Testis (tissue), 3 donors: ENCODE data around the gene MAP2K5. TPM values are rescaled to one million over a fixed set of nuclear protein-coding genes. Genes with fewer than 3 reads are reported as not detected.

Experiments used
- DNase-seq: peaks from one replicate; pipeline ENCODE4 v3.0.0-alpha.2; 2019
- H3K27ac ChIP-seq, 2 donors: fragments of 200-600 bp; sonication (generic); one replicate each; pipeline ENCODE4 v1.5.1; 2019
- H3K27me3 ChIP-seq: fragments of 200-600 bp; sonication (generic); one replicate; pipeline ENCODE4 v1.5.1; 2019
- H3K36me3 ChIP-seq: fragments of 200-600 bp; sonication (generic); one replicate; pipeline ENCODE4 v1.5.1; 2017; ENCODE audit warnings: low read depth; ENCODE audit errors: missing control alignments
- H3K4me1 ChIP-seq: fragments of 200-600 bp; sonication (generic); one replicate; pipeline ENCODE4 v1.5.1; 2019
- H3K4me3 ChIP-seq, 2 donors: fragments of 200-600 bp; sonication (generic); one replicate each; pipeline ENCODE4 v1.5.1; 2017 to 2019
- H3K9me3 ChIP-seq: fragments of 200-600 bp; sonication (generic); one replicate; pipeline ENCODE4 v1.5.1; 2017
- POLR2A ChIP-seq: fragments of 450-650 bp; IDR thresholded peaks from one replicate; pipeline ENCODE4 v1.6.1; 2017; ENCODE audit warnings: antibody characterized with exemption, mild to moderate bottlenecking, moderate library complexity
- WGBS, 2 donors: methylation state at CpG; one replicate each; pipeline ENCODE4 v1.1.5; 2018; 5-methylcytosine and 5-hydroxymethylcytosine counted together
- intact Hi-C: fragments of 100-400 bp; cut with DNase I; formaldehyde crosslinking; loops from one replicate; pipeline ENCODE4 v1.15.1; 2023; ENCODE audit warnings: low total_unique reads
- polyA plus RNA-seq: library from polyadenylated mRNA; stranded (reverse); fragments of 350-450 nt; fragmentation: Illumina TruSeq; extraction: RNeasy Lipid Tissue Mini Kit (QIAGEN cat#74804); gene quantifications from one replicate; pipeline ENCODE4 v1.2.3, GENCODE V29; 2014; ENCODE audit warnings: low read depth, low replicate concordance; ENCODE audit not compliant: insufficient read depth
- total RNA-seq, 2 donors: library from RNA; depleted of rRNA; stranded (reverse); fragments of >200 nt; gene quantifications; one replicate each; pipeline ENCODE4 v1.2.3, GENCODE V29; 2016
- TF ChIP-seq, protein P1 (sequence below), 3 experiments: fragments of 450-650 bp in 2 of 3; fragments of 200-600 bp in 1 of 3; sonication (generic) in 1 of 3; IDR thresholded peaks; one replicate each; pipeline ENCODE4 v1.5.1; 2016 to 2019; ENCODE audit warnings: antibody characterized with exemption in 3 of 3, mild to moderate bottlenecking in 2 of 3, moderate library complexity in 1 of 3

MAP2K5 gene
- total and polyA plus RNA-seq, 3 donors from 2014 or later: 28.0 to 34.3 (median 31.2) TPM

DNA sequence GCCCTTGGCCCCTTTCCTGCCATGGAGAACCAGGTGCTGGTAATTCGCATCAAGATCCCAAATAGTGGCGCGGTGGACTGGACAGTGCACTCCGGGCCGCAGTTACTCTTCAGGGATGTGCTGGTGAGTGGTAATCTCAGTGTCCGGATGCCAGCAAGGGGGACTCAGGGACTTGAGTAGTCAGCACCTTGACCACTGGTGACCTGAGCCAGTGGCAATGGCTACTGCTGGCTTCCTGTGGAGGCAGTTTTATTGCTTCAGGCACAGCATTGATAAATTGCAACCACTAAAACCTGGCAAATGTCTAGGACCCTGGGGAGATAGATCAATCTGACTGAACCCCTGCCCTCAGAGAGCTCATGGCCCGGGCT, 830 bp downstream of the MAP2K5 start:
- Histone ChIP-seq H3K36me3 (no peaks in the 10 kb centered on the region), H3K4me3 (peak overlapping the region; percentile 85 to 91), H3K27me3 (no peaks in the 10 kb centered on the region), H3K27ac (peak overlapping the region; percentile 84 to 92), H3K9me3 (no peaks in the 10 kb centered on the region), H3K4me1 (peaks cover 12% of the 10 kb centered on the region)
- intact Hi-C loops: no loop called here
- peak; percentile 63 for DNase-seq
- TF ChIP-seq, protein P1, sequence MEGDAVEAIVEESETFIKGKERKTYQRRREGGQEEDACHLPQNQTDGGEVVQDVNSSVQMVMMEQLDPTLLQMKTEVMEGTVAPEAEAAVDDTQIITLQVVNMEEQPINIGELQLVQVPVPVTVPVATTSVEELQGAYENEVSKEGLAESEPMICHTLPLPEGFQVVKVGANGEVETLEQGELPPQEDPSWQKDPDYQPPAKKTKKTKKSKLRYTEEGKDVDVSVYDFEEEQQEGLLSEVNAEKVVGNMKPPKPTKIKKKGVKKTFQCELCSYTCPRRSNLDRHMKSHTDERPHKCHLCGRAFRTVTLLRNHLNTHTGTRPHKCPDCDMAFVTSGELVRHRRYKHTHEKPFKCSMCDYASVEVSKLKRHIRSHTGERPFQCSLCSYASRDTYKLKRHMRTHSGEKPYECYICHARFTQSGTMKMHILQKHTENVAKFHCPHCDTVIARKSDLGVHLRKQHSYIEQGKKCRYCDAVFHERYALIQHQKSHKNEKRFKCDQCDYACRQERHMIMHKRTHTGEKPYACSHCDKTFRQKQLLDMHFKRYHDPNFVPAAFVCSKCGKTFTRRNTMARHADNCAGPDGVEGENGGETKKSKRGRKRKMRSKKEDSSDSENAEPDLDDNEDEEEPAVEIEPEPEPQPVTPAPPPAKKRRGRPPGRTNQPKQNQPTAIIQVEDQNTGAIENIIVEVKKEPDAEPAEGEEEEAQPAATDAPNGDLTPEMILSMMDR (IDR thresholded peaks at IDR 0.05): no peak
- no peak for TF ChIP-seq POLR2A
- WGBS, 2 donors: 8 to 13% methylated on average over 3 to 7 of the region's 7 CpGs

DNA sequence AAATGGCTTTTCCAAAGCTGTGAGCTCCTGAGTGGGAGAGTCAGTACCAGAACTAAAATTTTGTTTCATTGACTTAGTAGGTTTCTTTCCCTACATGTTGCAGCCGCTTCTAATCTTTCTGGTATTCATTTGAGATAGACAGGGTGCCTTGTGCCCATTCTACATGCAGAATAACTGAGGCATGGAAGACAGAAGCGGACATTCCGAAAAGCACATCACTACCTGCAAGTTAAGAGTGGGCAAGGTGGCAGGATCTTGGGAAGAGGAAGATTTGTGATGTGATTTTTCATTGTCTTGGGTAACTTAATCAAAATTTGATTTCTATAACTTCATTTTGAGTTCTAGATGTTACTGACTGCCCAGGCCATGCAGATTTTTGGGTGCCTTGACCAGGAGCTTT, 2.0 kb downstream of the MAP2K5 start:
- Histone ChIP-seq H3K4me1 (peaks cover 12% of the 10 kb centered on the region), H3K9me3 (no peaks in the 10 kb centered on the region), H3K4me3 (no peak overlapping the region), H3K36me3 (no peaks in the 10 kb centered on the region), H3K27me3 (no peaks in the 10 kb centered on the region), H3K27ac (no peak overlapping the region)
- intact Hi-C loops: no loop called here
- whole genome bisulfite sequencing, 2 donors: 84 to 94% methylated on average over 3 of the region's 3 CpGs
- TF ChIP-seq, protein P1 (IDR thresholded peaks at IDR 0.05): no peak
- no peak for TF ChIP-seq POLR2A
- DNase-seq: no peak

DNA sequence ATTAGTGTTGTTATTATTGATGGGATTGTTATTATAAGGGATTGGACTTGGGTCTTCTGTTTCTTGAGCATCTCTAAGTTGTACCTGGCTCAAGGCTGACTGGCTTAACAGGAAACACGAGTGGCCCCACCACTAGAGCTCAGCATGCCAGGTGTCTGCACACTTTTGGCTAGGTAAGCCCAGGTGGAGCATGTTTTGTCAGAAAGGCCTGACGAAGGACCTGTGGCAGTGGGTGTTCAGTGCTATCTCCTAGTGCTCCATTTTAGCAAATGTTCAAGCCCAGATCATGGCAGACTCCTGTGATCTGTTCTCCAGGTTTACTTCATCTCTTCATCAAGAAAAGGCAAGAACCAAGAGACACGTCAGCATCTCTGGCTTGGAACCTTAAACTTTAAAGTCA, 3.4 kb downstream of the MAP2K5 start:
- Histone ChIP-seq H3K4me1 (peaks cover 17% of the 10 kb centered on the region), H3K27ac (no peak overlapping the region), H3K9me3 (no peaks in the 10 kb centered on the region), H3K27me3 (no peaks in the 10 kb centered on the region), H3K4me3 (no peak overlapping the region), H3K36me3 (no peaks in the 10 kb centered on the region)
- intact Hi-C loops: no loop called here
- DNase-seq: no peak
- 79 to 88% methylated on average over 3 of the region's 3 CpGs for WGBS, 2 donors
- TF ChIP-seq, protein P1 (IDR thresholded peaks at IDR 0.05): no peak
- TF ChIP-seq POLR2A: no peak

DNA sequence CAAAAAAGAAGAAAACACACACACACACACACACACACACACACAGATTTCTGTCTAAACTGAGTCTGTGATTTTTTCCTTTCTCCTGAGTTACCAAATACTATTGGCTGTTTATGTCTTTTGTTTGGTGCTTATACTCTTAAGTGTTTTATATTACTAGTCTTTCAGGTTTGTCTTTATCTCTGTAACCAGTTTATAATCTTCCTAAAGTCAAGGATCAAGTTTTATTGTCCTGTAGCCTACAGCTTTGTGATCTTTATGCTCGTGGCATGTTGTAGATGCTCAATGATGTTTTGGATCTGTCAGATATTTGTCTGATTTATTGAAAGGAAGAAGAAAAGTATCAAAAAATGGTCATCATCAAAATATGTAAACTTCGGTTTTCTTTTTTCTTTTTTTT, 4.6 kb downstream of the MAP2K5 start:
- H3K27ac ChIP-seq: no peak overlapping the region
- no peaks in the 10 kb centered on the region for H3K27me3 ChIP-seq
- TF ChIP-seq, protein P1 (IDR thresholded peaks at IDR 0.05): no peak
- no peak for TF ChIP-seq POLR2A
- H3K4me1 ChIP-seq: peaks cover 17% of the 10 kb centered on the region
- no peaks in the 10 kb centered on the region for H3K36me3 ChIP-seq
- intact Hi-C loops: no loop called here
- H3K9me3 ChIP-seq: no peaks in the 10 kb centered on the region
- H3K4me3 ChIP-seq: no peak overlapping the region
- no peak for DNase-seq
- 88 to 95% methylated on average over 2 of the region's 2 CpGs for WGBS, 2 donors

DNA sequence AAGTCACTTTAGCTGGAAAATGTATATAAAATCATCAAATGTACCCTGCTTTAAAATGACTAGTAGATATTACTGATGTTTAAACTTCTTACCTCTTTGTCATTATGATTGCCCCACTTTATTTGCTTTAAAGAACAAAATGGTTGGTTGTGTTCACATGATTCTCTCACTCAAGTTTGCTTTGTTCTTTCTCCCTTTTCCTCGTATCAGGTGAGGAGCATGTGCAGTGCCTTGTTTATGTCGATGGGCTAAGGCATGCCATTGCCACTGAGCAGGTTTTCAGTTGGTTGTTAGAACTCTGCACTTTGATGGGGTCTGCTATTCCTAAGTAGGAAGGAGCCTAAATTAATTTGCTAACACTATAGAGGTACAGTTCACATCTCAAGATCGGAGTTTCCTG, 5.3 kb downstream of the MAP2K5 start:
- no peak overlapping the region for H3K4me3 ChIP-seq
- no peak for TF ChIP-seq POLR2A
- TF ChIP-seq, protein P1 (IDR thresholded peaks at IDR 0.05): no peak
- peaks cover 17% of the 10 kb centered on the region for H3K4me1 ChIP-seq
- H3K27ac ChIP-seq: no peak overlapping the region
- no peaks in the 10 kb centered on the region for H3K9me3 ChIP-seq
- intact Hi-C loops: no loop called here
- H3K27me3 ChIP-seq: no peaks in the 10 kb centered on the region
- DNase-seq: no peak
- WGBS, 2 donors: 78 to 80% methylated on average over 3 of the region's 3 CpGs
- no peaks in the 10 kb centered on the region for H3K36me3 ChIP-seq
